ENCODE measurements around the gene ALOX5.

GRCh38 chr10:45480294-45480693, 106.3 kb downstream of the ALOX5 start:
- no peak for TF ChIP-seq EZH2 (optimal IDR thresholded peaks at IDR 0.05; ENCODE audit: low read depth, low read length)
- TF ChIP-seq CTCF (IDR thresholded peaks at IDR 0.05; ENCODE audit: low read length): no peak
